Keratinocyte (primary cell): Measurements from ENCODE around the gene SMC1B. TPM values are rescaled to one million over a fixed set of nuclear protein-coding genes. Genes with fewer than 3 reads are reported as not detected.

Experiments used
- DNase-seq: peaks from one replicate; pipeline ENCODE4 v3.0.0-alpha.2; 2011; ENCODE audit warnings: low read depth, missing footprints, low spot score
- FAIRE-seq: peaks from 2 replicates; lab custom pipeline; 2011; peaks lifted over from hg19 to GRCh38; lab: Jason Lieb, UNC
- H2AFZ ChIP-seq: 2 replicates; pipeline ENCODE4 v1.6.0; 2012; ENCODE audit warnings: low read length, control low read depth, inconsistent platforms; ENCODE audit not compliant: control insufficient read depth
- H3K27ac ChIP-seq: 2 replicates; pipeline ENCODE4 v1.5.1; 2011; ENCODE audit warnings: low read length; ENCODE audit not compliant: control insufficient read depth, insufficient read depth
- H3K27me3 ChIP-seq: 3 replicates; pipeline ENCODE4 v1.6.0; 2011; ENCODE audit warnings: low read length; ENCODE audit not compliant: control insufficient read depth, insufficient read depth; ENCODE audit errors: extremely low read depth
- H3K36me3 ChIP-seq, 2 experiments: 2 replicates in 1 of 2; 3 replicates in 1 of 2; pipeline ENCODE4 v1.5.1; 2011; ENCODE audit warnings: low read length in 2 of 2, mild to moderate bottlenecking in 1 of 2; ENCODE audit not compliant: control insufficient read depth in 2 of 2, insufficient read depth in 2 of 2; ENCODE audit errors: extremely low read depth in 1 of 2
- H3K4me1 ChIP-seq: 3 replicates; pipeline ENCODE4 v1.5.1; 2011; ENCODE audit warnings: low read length; ENCODE audit not compliant: control insufficient read depth, insufficient read depth; ENCODE audit errors: extremely low read depth
- H3K4me2 ChIP-seq: 3 replicates; pipeline ENCODE4 v1.6.0; 2011; ENCODE audit warnings: low read depth, low read length; ENCODE audit not compliant: control insufficient read depth, insufficient read depth; ENCODE audit errors: extremely low read depth
- H3K4me3 ChIP-seq, 3 experiments: fragments of 200-600 bp in 1 of 3; sonication (generic) in 1 of 3; 2 replicates in 2 of 3; 3 replicates in 1 of 3; pipeline ENCODE4 v1.5.1; 2011 to 2016; ENCODE audit warnings: low read length in 3 of 3, mild to moderate bottlenecking in 3 of 3, control low read depth in 2 of 3, inconsistent platforms in 1 of 3, low read depth in 1 of 3, mixed read lengths in 1 of 3, mixed run types in 1 of 3, moderate library complexity in 1 of 3; ENCODE audit not compliant: control insufficient read depth in 2 of 3, insufficient read depth in 2 of 3; ENCODE audit errors: extremely low read depth in 1 of 3
- H3K79me2 ChIP-seq: 2 replicates; pipeline ENCODE4 v1.6.0; 2012; ENCODE audit warnings: low read length; ENCODE audit not compliant: control insufficient read depth, insufficient read depth
- H3K9ac ChIP-seq: 3 replicates; pipeline ENCODE4 v1.6.0; 2011; ENCODE audit warnings: low read length; ENCODE audit not compliant: control insufficient read depth, insufficient read depth; ENCODE audit errors: extremely low read depth
- H3K9me1 ChIP-seq: 3 replicates; pipeline ENCODE4 v1.6.0; 2011; ENCODE audit warnings: low read length; ENCODE audit not compliant: control insufficient read depth, insufficient read depth; ENCODE audit errors: extremely low read depth
- H3K9me3 ChIP-seq: 2 replicates; pipeline ENCODE4 v1.5.1; 2012; ENCODE audit warnings: low read depth, low read length; ENCODE audit not compliant: control insufficient read depth
- H4K20me1 ChIP-seq: 3 replicates; pipeline ENCODE4 v1.6.0; 2011; ENCODE audit warnings: low read length; ENCODE audit not compliant: control insufficient read depth, insufficient read depth; ENCODE audit errors: extremely low read depth
- CTCF ChIP-seq, 3 experiments: IDR thresholded peaks in 1 of 3; conservative IDR thresholded peaks in 1 of 3; optimal IDR thresholded peaks in 1 of 3; 2 replicates in 2 of 3; 3 replicates in 1 of 3; pipeline versions ENCODE3 to v1.5.1; 2011; ENCODE audit warnings: low read length in 3 of 3, mild to moderate bottlenecking in 3 of 3, moderate library complexity in 2 of 3, control low read depth in 1 of 3, inconsistent platforms in 1 of 3; ENCODE audit not compliant: insufficient read depth in 2 of 3; ENCODE audit errors: extremely low read depth in 1 of 3
- EZH2 ChIP-seq: IDR thresholded peaks from one replicate; pipeline ENCODE4 v1.6.1; 2012; ENCODE audit warnings: inconsistent platforms, mild to moderate bottlenecking, low read length, moderate library complexity
- dilution Hi-C: fragments of 300-500 bp; cut with MboI; formaldehyde crosslinking; loops from one replicate; pipeline ENCODE4 v1.7.0; 2020; ENCODE audit warnings: low sequenced_read_pairs; ENCODE audit not compliant: extremely low pct_ligation_motif_present
- polyA plus RNA-seq, 5 experiments: library from polyadenylated mRNA; depleted of rRNA in 3 of 5; stranded (reverse) in 3 of 5; stranded (forward) in 1 of 5; unstranded in 1 of 5; fragments of >200 nt; gene quantifications; 1 replicate in 1 of 5; 2 replicates in 3 of 5; 3 replicates in 1 of 5; pipeline versions ENCODE4 v1.2.1 to v1.2.3, GENCODE V29; 2011 to 2012; ENCODE audit warnings: missing spikeins in 2 of 5, low read depth in 1 of 5, low replicate concordance in 1 of 5

SMC1B gene
- polyA plus RNA-seq, 1 donor (not counting 4 experiments of a cell fraction or from before 2014, with no cell fraction given): not detected

GRCh38 chr22:45451972-45452371 is 38.6 kb upstream of the SMC1B start:
- dilution Hi-C loops: no loop called here
- TF ChIP-seq CTCF (optimal IDR thresholded peaks at IDR 0.05 in 1 of 3, IDR thresholded peaks at IDR 0.05 in 1 of 3, conservative IDR thresholded peaks at IDR 0.05 in 1 of 3; ENCODE audit: extremely low read depth in 1 of 3, insufficient read depth in 2 of 3, low read length in 3 of 3) (no peak), EZH2 (no peak)
- peaks cover 12% of the 10 kb centered on the region for H3K27me3 ChIP-seq
- no peaks in the 10 kb centered on the region for H3K4me1 ChIP-seq
- FAIRE-seq (no peak), DNase-seq (no peak)
- no peak overlapping the region for H3K9ac ChIP-seq
- H3K27ac ChIP-seq: no peak overlapping the region
- H3K4me3 ChIP-seq: no peak overlapping the region
- H4K20me1 ChIP-seq: no peaks in the 10 kb centered on the region
- H3K9me3 ChIP-seq: no peaks in the 10 kb centered on the region
- H3K4me2 ChIP-seq: no peak overlapping the region
- H2AFZ ChIP-seq: no peak overlapping the region
- H3K9me1 ChIP-seq: no peaks in the 10 kb centered on the region
- H3K79me2 ChIP-seq: no peaks in the 10 kb centered on the region
- H3K36me3 ChIP-seq: no peaks in the 10 kb centered on the region

- DNase-seq (no peak), FAIRE-seq (no peak)
- no peaks in the 10 kb centered on the region for H3K36me3 ChIP-seq
- no peak overlapping the region for H3K9ac ChIP-seq
- H2AFZ ChIP-seq: no peak overlapping the region
- H3K4me1 ChIP-seq: no peaks in the 10 kb centered on the region
- TF ChIP-seq EZH2 (no peak), CTCF (optimal IDR thresholded peaks at IDR 0.05 in 1 of 3, IDR thresholded peaks at IDR 0.05 in 1 of 3, conservative IDR thresholded peaks at IDR 0.05 in 1 of 3; ENCODE audit: extremely low read depth in 1 of 3, insufficient read depth in 2 of 3, low read length in 3 of 3) (no peak)
- H3K27ac ChIP-seq: no peak overlapping the region
- peaks cover 12% of the 10 kb centered on the region for H3K27me3 ChIP-seq
- H3K79me2 ChIP-seq: no peaks in the 10 kb centered on the region
- H3K4me3 ChIP-seq: no peak overlapping the region
- no peak overlapping the region for H3K4me2 ChIP-seq
- H3K9me3 ChIP-seq: no peaks in the 10 kb centered on the region
- no peaks in the 10 kb centered on the region for H3K9me1 ChIP-seq
- dilution Hi-C loops: no loop called here
- no peaks in the 10 kb centered on the region for H4K20me1 ChIP-seq
These were observed 37.7 kb upstream of the SMC1B start for GRCh38 chr22:45450921-45451651.
